HUDEP-2 (cell line): ENCODE measurements around the gene RTL1.

Experiments
- DNase-seq, 76 experiments: peaks; one replicate each; lab custom pipeline; 2025; ENCODE audit not compliant: unreplicated experiment in 76 of 76; lab: John Stamatoyannopoulos, UW

The RTL1 gene

DNA sequence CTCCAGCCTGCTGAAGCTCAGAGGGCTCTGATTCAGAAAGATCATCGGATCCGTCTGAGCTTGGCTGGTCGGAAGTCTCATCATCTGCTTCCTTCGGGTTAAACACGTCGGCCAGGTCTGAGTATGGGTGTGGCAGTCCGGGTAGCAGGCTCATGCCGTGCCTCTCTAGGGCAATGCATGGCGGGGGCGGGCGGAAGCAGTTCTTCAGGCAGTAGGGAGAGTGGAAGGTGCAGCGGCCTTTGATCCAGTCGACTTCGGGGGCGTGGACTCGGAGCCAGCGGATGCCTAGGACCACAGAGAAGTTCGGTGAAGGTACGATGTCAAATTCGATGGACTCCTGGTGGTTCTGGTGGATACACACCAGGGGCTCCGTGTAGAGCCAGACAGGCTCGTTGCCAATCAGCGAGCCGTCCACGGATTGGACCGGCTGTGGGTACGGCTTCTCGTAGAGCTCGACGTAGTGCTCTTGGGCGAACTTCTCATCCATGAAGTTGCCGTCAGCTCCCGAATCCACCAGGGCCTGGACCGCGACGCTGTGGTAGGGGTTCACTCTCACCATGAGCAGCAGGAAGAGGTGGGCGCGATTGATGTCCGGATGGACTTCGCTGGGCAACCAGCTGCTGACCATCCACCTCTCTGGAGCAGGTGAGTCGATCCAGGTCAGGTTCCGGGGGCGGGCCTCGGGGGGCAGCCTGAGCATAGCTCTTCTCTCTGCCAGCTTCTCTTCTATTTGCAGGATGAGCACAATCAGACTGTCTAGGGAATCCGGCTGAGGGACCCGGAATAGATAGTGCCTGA, 20.3 kb downstream of the RTL1 start:
- DNase-seq = no peak

DNA sequence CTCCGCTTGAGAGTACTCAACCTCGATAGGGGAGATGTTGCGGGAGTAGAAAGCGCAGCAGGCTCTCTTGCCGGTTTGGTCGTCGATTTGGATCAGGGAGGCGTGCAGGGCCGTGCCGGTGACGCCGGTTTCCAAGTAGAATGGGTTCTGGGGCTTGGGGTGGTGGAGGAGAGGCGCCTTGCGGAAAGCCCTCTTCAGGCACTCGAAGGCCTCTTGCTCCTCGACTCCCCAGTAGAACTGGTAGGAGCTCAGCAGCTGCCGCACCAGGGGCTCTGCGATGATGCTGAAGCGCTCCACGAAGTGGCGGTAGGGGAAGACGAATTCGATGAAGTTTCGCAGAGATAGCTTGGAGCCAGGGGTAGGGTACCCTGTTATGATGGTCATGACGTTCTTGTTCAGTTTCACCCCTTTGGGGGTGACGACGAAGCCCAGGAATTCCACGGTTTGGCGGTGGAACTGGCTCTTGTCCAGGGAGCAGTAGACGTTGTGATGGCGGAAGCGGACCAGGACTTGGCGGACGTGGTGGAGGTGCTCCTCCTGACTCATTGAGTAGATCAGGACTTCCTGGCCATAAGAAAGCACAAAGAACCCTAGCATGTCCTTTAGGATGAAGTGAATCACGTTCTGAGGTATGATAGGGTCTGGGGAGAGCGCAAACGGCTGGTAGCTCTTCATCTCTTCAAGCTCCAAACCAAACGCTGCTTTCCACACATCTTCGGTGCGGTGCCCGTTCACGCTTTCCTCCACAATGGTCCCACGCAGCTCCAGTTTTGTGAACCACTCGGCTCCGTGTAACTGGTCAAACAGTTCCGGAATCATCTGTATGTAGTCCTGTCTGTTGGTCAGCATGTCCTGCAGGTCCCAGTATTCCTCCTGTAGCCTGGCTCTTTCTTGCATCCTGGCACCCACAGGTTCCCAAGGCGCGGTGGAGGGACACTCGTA, 21.2 kb downstream of the RTL1 start:
- DNase-seq = no peak

DNA sequence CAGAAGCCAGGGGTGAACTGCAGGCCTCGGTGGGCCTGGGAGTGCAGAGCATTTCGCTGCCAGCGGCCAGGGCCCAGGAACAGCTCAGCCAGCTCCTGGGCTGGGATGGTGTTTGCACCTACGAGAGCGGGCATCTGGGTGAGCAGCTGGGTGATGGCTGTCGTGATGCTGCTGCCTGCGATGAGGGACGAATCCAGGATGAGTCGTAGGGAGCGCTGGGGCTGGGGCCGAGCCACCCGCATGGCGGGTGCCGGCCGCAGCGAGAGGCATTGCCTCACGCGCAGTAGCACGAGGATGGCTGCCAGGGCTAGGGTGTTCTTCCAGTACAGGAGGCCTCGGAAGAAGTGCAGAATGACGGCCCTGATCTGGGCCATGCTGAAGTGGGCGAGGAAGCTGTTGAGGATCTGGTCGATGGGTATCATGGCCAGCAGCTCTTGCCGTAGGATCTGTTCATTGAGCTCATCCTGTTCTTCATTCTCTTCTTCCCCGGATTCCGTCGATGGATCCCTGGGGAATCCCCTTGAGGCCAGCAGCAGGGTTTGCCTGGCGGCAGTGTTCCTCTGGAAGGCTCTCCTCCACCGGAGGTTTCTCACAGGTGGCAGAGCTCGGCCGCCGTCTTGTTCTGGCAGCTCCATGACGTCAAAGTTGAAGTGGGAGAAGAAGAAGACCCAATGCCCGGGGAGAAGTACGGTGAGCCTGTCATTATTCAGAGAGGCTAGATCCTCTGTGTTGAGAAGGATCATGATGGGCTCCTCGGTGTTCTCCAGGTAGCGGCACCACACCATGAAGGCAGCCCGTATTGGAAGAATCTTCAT, 22.1 kb downstream of the RTL1 start:
- DNase-seq = no peak

DNA sequence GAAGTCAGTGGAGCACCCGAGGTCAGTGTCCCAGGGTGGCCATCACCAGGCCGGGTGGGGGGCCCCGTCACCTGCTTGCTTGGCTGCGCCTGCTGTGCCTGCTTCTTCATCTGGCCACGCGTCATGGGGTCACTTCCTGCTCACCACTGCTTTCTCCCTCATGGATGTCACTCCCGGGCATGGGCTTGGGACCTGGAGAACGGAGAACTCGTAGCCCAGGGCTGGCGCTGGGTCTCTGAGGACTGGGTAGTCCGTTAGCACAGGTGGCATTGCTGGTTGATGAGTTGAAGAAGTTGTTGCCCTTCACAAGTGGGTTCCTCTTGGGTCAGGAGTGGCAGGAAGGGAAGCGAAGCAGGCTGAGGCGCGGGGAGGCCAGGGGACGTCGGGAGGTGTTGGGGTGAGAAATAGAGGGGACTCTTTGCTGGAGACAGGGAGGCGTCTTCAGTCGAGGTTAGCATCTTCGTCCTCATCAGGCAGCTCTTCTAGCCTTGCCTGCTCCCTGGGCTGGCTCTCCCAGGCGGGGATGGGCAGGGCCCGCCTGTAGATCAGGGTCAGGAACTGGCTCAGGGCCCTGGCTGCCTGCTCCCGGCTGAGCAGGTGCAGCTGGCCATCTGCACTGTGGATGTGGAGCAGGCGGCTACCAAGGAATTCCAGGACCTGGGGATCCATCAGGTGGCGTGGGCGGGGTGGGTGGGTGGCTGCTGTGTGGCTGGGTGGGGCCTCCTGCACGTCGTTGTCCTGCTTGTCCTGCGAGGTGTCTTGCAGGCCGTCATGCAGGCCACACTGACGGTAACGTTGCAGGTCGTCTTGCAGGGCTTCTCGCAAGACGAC, 23.0 kb downstream of the RTL1 start:
- no peak for DNase-seq

DNA sequence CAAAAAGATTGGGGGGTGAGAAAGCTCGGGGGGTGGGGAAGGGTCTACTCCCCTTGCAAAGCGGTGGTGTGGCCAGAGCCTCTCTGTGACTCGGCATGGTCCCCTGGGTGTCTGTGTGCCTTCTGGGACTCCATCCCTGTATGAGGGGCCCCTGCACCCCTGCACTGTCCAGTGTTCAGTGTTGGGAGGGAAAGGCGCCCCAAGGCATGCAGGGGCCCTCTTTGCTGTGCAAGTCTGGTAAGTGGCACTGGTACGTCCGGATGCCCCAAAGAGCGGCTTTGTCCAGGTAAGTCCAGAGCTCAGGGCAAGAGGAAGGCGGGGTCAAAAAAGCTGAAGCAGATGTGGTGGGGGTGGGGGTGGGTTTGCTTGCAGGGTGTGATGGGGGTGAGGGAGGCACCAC, 23.7 kb downstream of the RTL1 start:
- DNase-seq = no peak

DNA sequence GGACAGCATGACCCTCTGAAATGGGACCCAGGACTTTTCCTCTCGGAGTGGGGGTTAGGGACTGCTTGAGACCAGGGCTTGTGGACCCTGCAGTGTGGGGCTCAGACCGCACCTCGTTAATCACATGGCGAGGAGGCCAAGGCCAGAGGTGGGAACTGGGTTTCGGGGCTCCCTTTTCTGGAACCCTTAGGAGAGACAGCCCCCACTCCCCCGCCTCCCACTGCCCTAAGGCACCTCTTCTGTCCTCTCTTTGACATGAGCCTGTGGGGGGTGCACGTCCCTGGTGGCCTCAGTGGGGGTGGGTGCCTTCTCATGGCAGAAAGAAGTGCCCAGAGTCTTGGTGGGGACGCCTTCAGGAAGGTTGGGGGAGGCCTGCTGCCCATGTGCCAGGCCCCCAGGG, 24.3 kb downstream of the RTL1 start:
- no peak for DNase-seq

DNA sequence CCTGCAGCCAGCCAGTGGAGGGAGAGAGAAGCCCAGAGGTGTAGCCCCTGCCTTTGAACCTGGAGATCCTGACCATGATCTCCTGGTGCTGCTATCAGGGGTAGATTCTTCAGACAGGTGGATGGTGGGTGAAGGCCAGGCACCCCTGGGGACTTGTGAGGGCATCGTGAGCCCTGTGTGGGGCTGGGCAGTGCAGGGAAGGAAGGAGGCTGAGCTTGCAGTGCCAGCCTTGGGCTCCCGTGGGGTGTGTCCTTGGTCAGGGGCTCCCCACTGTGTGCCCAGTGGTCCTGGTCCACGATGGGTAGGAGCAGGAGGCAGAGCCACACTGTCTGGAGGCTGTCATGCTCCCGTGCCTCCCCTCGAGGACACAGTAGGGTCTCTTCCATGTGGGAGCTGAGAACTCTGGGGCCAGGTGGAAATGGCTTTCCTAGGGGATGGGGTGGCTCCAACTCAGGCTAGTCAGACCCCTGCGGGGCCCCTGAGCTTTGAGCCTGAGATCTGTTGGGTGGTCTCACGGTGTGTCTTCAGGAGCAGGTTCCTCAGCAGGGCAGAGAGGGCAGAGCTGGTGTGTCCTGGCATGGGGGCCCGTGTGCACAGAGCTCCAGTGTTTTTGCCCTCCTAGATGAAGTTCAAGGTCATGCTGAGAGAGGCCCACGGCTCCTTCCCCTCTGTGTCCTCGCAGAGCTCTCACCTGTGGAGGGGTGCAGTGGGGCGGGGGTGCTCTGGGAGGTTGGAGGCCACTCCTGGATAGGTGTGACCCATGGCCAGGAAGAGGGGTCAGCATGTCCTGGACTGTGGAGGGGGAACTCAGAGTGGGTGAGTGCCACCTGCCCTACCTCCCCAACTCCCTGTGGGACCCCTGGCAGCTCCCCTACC, 25.0 kb downstream of the RTL1 start:
- DNase-seq = no peak

DNA sequence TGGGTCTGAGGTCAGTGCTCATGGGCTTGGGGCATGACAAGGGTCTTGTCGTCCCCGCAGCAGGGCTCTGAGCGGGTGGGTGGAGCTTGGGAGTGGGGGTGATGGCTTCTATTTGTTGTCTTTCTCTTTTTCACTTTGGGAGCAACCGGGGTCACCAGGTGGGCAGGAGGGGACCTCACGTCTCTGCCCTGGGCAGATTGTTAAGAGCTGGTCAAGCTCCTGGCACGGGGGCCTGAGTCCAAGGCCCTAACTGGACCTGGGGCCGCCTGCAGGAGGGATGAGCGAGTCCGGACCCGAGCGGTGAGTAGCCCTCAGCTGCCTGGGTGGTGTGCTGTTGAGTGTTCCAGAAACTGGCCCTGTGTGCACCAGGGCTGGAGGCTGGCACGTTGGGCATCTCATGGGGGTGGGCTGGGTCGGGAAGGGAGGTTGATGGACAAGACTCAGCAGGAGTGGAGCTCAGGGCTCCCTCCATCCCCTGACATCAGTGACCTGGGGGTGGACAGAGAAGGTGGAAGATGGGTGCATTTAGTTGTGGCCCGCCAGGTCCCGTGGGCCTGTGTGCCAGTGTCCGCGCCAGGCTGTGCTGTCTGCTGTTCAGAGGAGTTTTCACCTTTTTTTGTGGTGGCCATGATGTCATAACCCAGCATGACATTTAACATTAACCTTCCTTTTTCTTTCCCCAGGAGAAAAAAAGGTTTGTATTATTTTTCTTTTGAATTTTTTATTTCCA, 27.5 kb downstream of the RTL1 start:
- no peak for DNase-seq

DNA sequence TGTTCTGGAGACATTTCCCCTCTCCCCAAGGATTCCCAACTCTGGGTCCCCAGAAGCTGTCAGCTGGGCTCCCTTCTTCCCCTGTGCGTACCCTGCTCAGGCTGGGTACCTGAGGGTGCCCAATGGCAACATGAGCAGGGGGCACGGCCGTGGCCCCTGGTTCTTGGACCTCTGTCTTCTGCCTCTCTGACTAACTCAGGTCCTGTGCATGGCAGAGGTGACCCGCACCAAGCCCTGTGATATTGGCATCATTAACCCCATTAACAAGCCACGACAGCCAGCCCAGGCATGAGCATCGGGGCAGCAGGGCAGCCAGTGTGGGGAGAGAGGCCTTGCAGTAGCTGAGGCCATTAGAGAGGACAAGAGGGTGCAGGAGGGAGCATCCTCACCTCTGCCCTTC, 28.4 kb downstream of the RTL1 start:
- DNase-seq = no peak

DNA sequence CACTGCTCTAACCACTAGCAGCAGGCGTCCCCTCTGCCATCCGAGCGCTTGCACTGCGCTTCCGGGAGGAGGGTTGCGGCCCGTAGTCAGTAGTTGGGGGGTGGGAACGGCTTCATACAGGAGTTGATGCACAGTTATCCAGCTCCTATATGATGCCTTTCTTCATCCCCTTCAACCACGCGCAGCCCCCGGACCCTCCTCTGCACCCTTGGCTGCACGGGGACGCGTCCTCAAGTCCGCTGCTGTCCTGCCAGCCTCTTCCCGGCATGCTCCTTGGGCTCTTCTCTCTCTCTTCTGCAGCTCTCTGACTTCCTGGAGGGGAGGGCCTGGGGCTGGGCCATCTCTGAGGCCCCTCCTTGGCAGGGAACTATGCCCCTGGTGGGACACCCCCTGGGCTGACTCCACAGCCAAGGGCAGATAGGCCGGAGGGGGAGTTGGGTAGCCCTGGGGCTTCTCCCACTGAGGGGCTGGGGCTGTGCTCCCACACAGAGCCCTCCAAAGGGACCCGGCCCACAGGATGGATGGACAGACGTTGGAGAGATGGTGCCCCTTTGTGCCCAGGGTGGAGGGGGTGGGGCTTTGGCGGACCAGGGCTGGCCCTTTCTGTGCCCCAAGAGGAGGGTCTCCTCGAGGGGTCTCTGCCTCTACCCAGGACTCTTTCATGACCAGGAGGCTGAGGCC, 29.0 kb downstream of the RTL1 start:
- DNase-seq = no peak

DNA sequence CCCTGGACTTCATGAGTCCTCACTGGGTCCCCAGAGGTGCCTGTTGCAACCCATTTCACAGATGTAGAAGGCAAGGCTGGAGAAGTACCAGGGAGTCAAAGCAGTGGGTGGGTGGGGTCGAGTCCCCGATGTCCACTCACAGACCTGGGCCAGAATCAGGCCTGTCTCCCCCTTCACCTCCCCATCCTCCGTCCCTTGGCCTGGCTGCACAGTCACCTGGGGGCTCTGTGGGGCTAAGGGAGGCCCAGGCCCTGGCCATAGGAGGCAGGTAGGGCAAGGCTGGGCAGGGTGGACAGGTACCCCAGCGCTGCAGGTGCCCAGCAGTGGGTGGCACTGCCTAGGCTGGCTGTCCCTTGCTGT, 29.5 kb downstream of the RTL1 start:
- no peak for DNase-seq

DNA sequence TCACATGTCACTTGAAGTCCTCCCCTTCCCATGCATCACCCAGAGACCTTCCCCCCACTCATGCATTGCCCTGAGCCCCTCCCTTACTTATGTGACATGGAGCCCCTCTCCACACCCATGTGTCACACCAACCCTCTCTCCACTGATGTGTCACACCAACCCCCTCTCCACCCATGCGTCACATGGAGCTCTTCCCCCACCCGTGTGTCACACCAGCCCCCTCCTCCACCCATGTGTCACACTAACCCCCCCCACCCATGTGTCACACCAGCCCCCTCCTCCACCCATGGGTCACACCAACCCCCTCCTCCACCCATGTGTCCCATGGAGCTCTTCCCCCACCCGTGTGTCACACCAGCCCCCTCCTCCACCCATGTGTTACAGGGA, 30.4 kb downstream of the RTL1 start:
- no peak for DNase-seq

DNA sequence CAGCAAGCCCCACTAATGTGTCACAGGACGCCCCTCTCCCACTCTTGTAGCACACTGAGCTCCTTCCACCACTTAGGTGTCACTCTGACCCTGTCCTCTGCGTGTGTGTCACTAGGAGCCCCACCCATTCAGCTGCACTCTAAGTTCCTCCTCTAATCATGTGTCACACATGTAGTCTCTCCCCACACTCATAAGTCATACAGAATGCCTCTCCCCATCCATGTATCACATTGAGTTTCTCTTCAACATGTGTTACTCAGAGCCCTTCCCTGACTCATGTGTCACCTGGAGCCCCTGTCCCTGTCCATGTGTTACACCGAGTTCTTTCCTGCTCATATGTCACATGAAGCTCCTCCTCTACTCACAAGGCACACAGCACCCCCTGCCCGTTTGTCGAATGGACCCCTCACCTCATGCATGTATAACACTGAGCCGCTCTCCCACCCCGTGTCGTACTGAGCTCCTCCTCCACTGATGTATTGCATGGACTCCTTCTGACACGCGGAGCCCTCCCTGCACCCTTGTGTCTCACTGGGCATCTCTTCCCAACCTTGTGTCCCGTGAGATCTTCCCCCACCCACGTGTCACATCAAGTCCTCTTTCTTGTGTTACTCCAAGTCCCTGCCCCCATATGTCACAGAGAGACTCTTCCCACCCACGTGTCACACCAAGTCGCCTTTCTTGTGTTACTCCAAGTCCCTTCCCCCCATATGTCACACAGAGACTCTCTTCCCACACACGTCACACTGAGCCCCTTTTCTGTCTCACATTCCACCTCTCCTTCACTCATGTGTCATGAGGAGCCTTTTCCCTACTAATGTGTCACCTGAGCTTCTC, 31.0 kb downstream of the RTL1 start:
- DNase-seq = no peak

DNA sequence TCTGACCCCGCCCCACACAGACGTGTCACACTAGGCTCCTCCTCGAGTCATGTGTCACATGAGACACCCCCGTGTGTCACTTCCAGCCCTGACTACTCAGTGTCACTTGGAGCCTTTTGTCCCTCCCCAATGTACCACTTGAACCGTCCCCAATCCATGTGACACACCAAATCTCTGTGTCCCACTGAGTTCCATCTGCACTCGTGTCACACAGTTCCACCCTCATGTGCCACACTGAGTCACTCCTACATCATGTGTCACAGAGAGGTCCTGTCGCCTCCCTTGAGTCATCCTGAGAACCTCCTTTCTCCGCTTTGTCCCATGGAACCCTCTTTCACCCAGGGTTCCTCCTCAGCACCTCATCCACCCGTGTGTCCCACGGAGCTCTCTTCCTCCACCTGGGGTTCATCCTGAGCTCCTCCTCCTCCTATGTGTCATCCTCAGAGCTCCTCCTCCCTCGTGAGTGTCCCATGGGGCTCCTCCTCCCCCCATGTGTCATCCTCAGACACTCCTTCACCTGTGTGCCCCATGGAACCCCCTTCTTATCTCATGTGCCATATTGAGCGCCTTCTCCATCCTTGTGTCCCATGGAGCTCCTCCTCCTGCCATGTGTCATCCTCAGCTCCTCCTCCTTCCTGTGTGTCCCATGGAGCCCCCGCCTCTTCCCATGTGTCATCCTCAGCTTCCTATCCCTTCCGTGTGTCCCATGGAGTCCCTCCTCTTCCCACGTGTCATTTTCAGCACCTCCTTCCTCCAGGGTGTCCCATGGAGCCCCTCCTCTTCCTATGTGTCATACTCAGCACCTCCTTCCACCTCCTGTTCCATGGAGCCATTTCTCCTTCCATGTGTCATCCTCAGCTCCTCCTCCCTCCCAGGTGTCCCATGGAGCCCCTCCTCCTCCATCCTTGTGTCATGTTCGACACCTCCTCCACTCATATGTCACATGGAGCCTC, 32.0 kb downstream of the RTL1 start:
- no peak for DNase-seq

DNA sequence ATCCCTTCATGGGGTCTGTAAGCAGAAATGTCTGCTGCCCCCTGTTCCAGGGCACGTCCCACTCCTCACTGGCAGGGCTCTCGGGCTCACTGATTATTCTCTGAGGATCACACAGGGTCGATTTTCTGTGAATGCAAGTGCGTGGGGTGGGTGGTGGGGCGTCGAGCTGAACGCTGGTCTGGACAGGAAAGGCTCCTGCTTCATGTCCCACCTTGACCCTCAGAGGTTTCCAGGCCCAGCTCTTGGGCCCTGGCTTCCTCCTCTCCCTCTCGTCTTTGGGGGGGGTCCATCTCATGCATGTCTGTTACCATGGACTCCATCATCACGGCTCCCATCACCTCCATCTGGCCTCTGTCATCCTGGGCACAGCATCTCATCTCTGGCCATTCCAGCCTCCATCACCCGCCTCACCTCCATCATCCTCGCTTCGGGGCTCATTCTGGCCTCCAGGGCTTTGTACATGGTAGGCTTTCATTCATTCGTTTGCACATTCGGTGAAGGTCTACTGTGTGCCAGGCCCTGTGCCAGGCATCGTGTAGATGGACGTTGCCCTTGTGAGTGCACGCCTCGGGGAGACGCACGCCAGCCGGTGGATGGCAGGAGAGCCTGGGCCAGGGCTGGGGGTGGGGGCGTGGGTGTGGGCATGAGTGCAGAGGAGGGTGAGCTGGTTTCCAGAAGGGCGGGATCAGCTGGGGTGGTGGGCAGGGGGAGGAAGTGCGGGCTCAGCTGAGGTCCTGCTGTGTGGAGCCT, 34.7 kb downstream of the RTL1 start:
- DNase-seq = no peak
